ENCODE results near the gene MBD5. TPM values are rescaled to one million over a fixed set of nuclear protein-coding genes. Genes with fewer than 3 reads are reported as not detected.

Gene MBD5
- total RNA-seq, 1 experiment from 2014 or later = 33.7 TPM

- no peak for TF ChIP-seq ELF4 (CRISPR knock-in tag; IDR thresholded peaks at IDR 0.05; ENCODE audit: low read depth)
- no peak for TF ChIP-seq TEAD4 (CRISPR knock-in tag; IDR thresholded peaks at IDR 0.05)
- no peak for TF ChIP-seq ZNF281 (CRISPR knock-in tag; IDR thresholded peaks at IDR 0.05)
- TF ChIP-seq ZNF425 (CRISPR knock-in tag; conservative IDR thresholded peaks at IDR 0.05) = no peak
- TF ChIP-seq FOXP1 (CRISPR knock-in tag; IDR thresholded peaks at IDR 0.05; ENCODE audit: borderline replicate concordance) = no peak
- no peak for TF ChIP-seq ZNF532 (CRISPR knock-in tag; IDR thresholded peaks at IDR 0.05; ENCODE audit: borderline replicate concordance)
- TF ChIP-seq PRRX2 (CRISPR knock-in tag; IDR thresholded peaks at IDR 0.05) = no peak
These were observed 223.9 kb downstream of the MBD5 start (continued) for GRCh38 chr2:148244593-148245292.

- TF ChIP-seq ATF6 (CRISPR knock-in tag; IDR thresholded peaks at IDR 0.05) (no peak), RELA (CRISPR knock-in tag; IDR thresholded peaks at IDR 0.05; ENCODE audit: borderline replicate concordance) (no peak), ZMAT4 (CRISPR knock-in tag; IDR thresholded peaks at IDR 0.05) (no peak), NFYB (CRISPR knock-in tag; conservative IDR thresholded peaks at IDR 0.05; ENCODE audit: low read depth) (no peak)
- DNase-seq (ENCODE audit: low spot score) (no peak), ATAC-seq (no peak)
- Mint-ChIP-seq H3K27ac (no peak overlapping the region), H3K27me3 (ENCODE audit: low read depth) (no peaks in the 10 kb centered on the region), H3K4me1 (no peaks in the 10 kb centered on the region), H3K36me3 (peaks cover 43% of the 10 kb centered on the region), H3K4me3 (no peak overlapping the region), H3K9me3 (peaks cover 39% of the 10 kb centered on the region)
- ChIA-PET POLR2A (no interaction called here), CTCF (no interaction called here)
These were observed 231.1 kb downstream of the MBD5 start for GRCh38 chr2:148251993-148252392.
